ENCODE data around the gene HS3ST5. TPM values are rescaled to one million over a fixed set of nuclear protein-coding genes. Genes with fewer than 3 reads are reported as not detected.
"Not testable (repeated sequence)": the region's sequence is repeated elsewhere in the genome, so short reads cannot be mapped to it uniquely, and the experiment has no call there.

The HS3ST5 gene
- total RNA-seq, 1 experiment from 2014 or later = 14.4 TPM

DNA sequence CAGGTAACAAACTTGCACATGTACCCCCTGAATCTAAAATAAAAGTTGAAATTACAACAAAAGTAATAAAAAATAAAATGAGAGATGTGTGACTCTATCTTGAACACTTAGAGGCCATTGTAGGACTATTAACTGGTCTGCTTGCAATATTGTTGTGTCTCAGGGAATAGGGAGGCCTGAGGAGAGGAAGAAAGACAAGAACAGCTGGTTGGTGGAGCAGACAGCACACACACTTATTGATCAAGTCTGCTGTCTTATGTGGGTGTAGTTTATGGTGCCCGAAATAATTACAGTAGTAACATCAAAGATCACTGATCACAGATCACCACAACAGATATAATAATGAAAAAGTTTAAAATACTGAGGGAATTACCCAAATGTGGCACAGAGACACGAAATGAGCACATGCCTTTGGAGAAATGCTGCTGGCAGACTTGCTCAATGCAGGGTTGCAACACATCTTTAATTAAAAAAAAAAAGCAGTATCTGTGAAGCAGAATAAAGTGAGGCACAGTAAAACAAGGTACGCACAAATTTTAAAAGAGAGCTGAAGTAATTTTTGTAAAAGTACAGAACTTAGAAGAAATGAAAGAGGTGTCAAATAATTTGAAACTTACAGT lies 261.8 kb downstream of the HS3ST5 start:
- H3K9me3 ChIP-seq (ENCODE audit: control insufficient read depth, low read depth, low read length) = no peaks in the 10 kb centered on the region
- no peak overlapping the region for H3T11ph ChIP-seq (ENCODE audit: low read length)
- no peak overlapping the region for H3K4me3 Mint-ChIP-seq
- H3K14ac ChIP-seq (ENCODE audit: insufficient read depth, low read length) = no peak overlapping the region
- H3K4me1 Mint-ChIP-seq = peaks cover 20 to 21% of the 10 kb centered on the region in 2 experiments
- no peak overlapping the region for H3K56ac ChIP-seq (ENCODE audit: insufficient read length, low read depth, low read length)
- no peak overlapping the region for H2BK15ac ChIP-seq (ENCODE audit: low read depth, low read length)
- no peak overlapping the region for H2AFZ ChIP-seq (ENCODE audit: low read length)
- no peaks in the 10 kb centered on the region for H3K27me3 Mint-ChIP-seq (ENCODE audit: low read depth)
- no peaks in the 10 kb centered on the region for H3K79me2 ChIP-seq (ENCODE audit: insufficient read depth, low read length)
- H3K27ac ChIP-seq (ENCODE audit: insufficient read length, low read depth, low read length) = no peak overlapping the region
- DNase-seq = no peak
- no peaks in the 10 kb centered on the region for H4K20me1 ChIP-seq (ENCODE audit: control insufficient read depth, insufficient read depth, insufficient read length)
- peaks cover 0 to 6% of the 10 kb centered on the region in 2 experiments; a peak in 1 of 5 replicates for H3K9me3 Mint-ChIP-seq
- H3K18ac ChIP-seq (ENCODE audit: insufficient read length, low read depth, low read length) = no peak overlapping the region
- H4K8ac ChIP-seq (replicated peaks; ENCODE audit: insufficient read length, low read depth, low read length) = no peak overlapping the region
- no peak overlapping the region for H2BK12ac ChIP-seq (ENCODE audit: insufficient read length, low read depth, low read length)
- no peak overlapping the region for H3K27ac Mint-ChIP-seq
- no peak overlapping the region for H2BK20ac ChIP-seq (ENCODE audit: low read depth, low read length, poor library complexity, severe bottlenecking)
- H3K23me2 ChIP-seq (ENCODE audit: insufficient read length, low read depth, low read length, poor library complexity, severe bottlenecking) = no peaks in the 10 kb centered on the region
- H4K91ac ChIP-seq (ENCODE audit: insufficient read length, low read depth, low read length) = no peak overlapping the region
- peaks cover 10 to 33% (median 28%) of the 10 kb centered on the region in 3 experiments for H3K36me3 Mint-ChIP-seq (ENCODE audit: insufficient read depth in 1 of 3, low read depth in 3 of 3)
- no peak overlapping the region for H3K4ac ChIP-seq (ENCODE audit: low read depth, low read length)
- H2AK5ac ChIP-seq (ENCODE audit: insufficient read length, low read length) = no peak overlapping the region
- H4K5ac ChIP-seq (ENCODE audit: insufficient read length, low read depth, low read length) = no peak overlapping the region
- H2BK5ac ChIP-seq (ENCODE audit: insufficient read length, low read length) = no peak overlapping the region
- no peaks in the 10 kb centered on the region for H3K4me1 ChIP-seq (ENCODE audit: insufficient read depth, low read length)
- no peak overlapping the region for H3K23ac ChIP-seq (ENCODE audit: insufficient read length, low read depth, low read length)
- H3K79me1 ChIP-seq (ENCODE audit: insufficient read depth, low read depth, low read length, poor library complexity, severe bottlenecking) = no peaks in the 10 kb centered on the region
- no peak overlapping the region for H3K4me2 ChIP-seq (ENCODE audit: insufficient read depth, insufficient read length, low read length)
- TF ChIP-seq, protein P1, sequence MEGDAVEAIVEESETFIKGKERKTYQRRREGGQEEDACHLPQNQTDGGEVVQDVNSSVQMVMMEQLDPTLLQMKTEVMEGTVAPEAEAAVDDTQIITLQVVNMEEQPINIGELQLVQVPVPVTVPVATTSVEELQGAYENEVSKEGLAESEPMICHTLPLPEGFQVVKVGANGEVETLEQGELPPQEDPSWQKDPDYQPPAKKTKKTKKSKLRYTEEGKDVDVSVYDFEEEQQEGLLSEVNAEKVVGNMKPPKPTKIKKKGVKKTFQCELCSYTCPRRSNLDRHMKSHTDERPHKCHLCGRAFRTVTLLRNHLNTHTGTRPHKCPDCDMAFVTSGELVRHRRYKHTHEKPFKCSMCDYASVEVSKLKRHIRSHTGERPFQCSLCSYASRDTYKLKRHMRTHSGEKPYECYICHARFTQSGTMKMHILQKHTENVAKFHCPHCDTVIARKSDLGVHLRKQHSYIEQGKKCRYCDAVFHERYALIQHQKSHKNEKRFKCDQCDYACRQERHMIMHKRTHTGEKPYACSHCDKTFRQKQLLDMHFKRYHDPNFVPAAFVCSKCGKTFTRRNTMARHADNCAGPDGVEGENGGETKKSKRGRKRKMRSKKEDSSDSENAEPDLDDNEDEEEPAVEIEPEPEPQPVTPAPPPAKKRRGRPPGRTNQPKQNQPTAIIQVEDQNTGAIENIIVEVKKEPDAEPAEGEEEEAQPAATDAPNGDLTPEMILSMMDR (conservative IDR thresholded peaks at IDR 0.05) = no peak
- no CpG with 5 or more reads among the region's 3 CpGs for WGBS (ENCODE audit: extremely low coverage, insufficient read length, low lambda C conversion rate)
- no peak overlapping the region for H3K9ac ChIP-seq (ENCODE audit: extremely low read depth, insufficient read length, low read length)
- H3K27me3 ChIP-seq (ENCODE audit: insufficient read depth, low read length) = no peaks in the 10 kb centered on the region
- H2BK120ac ChIP-seq (ENCODE audit: low read depth, low read length, poor library complexity, severe bottlenecking) = no peak overlapping the region

GRCh38 chr6:114080410-114080809 lies 262.4 kb downstream of the HS3ST5 start:
- H3K4ac ChIP-seq (ENCODE audit: low read depth, low read length); H3K4me2 ChIP-seq (ENCODE audit: insufficient read depth, insufficient read length, low read length); H3K27me3 Mint-ChIP-seq (ENCODE audit: low read depth); H3K79me2 ChIP-seq (ENCODE audit: insufficient read depth, low read length); H4K20me1 ChIP-seq (ENCODE audit: control insufficient read depth, insufficient read depth, insufficient read length); H3K9me3 Mint-ChIP-seq; H3K23me2 ChIP-seq (ENCODE audit: insufficient read length, low read depth, low read length, poor library complexity, severe bottlenecking); H3K79me1 ChIP-seq (ENCODE audit: insufficient read depth, low read depth, low read length, poor library complexity, severe bottlenecking); H3K27ac ChIP-seq (ENCODE audit: insufficient read length, low read depth, low read length); H3K27ac Mint-ChIP-seq; H3K4me1 ChIP-seq (ENCODE audit: insufficient read depth, low read length); H2BK12ac ChIP-seq (ENCODE audit: insufficient read length, low read depth, low read length); H3K56ac ChIP-seq (ENCODE audit: insufficient read length, low read depth, low read length); DNase-seq; H2AFZ ChIP-seq (ENCODE audit: low read length); H2BK5ac ChIP-seq (ENCODE audit: insufficient read length, low read length); H3K9ac ChIP-seq (ENCODE audit: extremely low read depth, insufficient read length, low read length); H3K18ac ChIP-seq (ENCODE audit: insufficient read length, low read depth, low read length); H3K27me3 ChIP-seq (ENCODE audit: insufficient read depth, low read length); H4K91ac ChIP-seq (ENCODE audit: insufficient read length, low read depth, low read length); H3K23ac ChIP-seq (ENCODE audit: insufficient read length, low read depth, low read length); H4K5ac ChIP-seq (ENCODE audit: insufficient read length, low read depth, low read length); H2BK15ac ChIP-seq (ENCODE audit: low read depth, low read length); H3K14ac ChIP-seq (ENCODE audit: insufficient read depth, low read length); H3K9me3 ChIP-seq (ENCODE audit: control insufficient read depth, low read depth, low read length); H4K8ac ChIP-seq (replicated peaks; ENCODE audit: insufficient read length, low read depth, low read length); H2AK5ac ChIP-seq (ENCODE audit: insufficient read length, low read length); H3K4me3 Mint-ChIP-seq; H2BK120ac ChIP-seq (ENCODE audit: low read depth, low read length, poor library complexity, severe bottlenecking); H2BK20ac ChIP-seq (ENCODE audit: low read depth, low read length, poor library complexity, severe bottlenecking); H3T11ph ChIP-seq (ENCODE audit: low read length): not testable (repeated sequence)
- Mint-ChIP-seq H3K36me3 (ENCODE audit: insufficient read depth in 1 of 3, low read depth in 3 of 3) (peaks cover 10 to 33% (median 28%) of the 10 kb centered on the region in 3 experiments), H3K4me1 (peaks cover 20 to 21% of the 10 kb centered on the region in 2 experiments)
- WGBS (ENCODE audit: extremely low coverage, insufficient read length, low lambda C conversion rate) = no CpG with 5 or more reads among the region's 1 CpG
